HPDE6-E6E7 (cell line): ENCODE measurements around the gene TDRKH.

ENCODE experiments used
- DNase-seq: peaks from one replicate; pipeline ENCODE4 v3.0.0; 2011; ENCODE audit warnings: missing footprints; ENCODE audit errors: extremely low spot score

TDRKH gene

GRCh38 chr1:151790071-151790939, at the start of gene TDRKH:
Gene TDRKH, minus strand, starts transcription at chr1:151790500. Its CDS starts 7,478 bp downstream, at chr1:151783022.
- peak; percentile 100 for DNase-seq

GRCh38 chr1:151839457-151840403, 49.4 kb upstream of the TDRKH start, which contains the start of gene C2CD4D:
Gene C2CD4D, minus strand, starts transcription at chr1:151839820. Its CDS starts 831 bp downstream, at chr1:151838989.
- peak; percentile 77 for DNase-seq

GRCh38 chr1:151839082-151839412, 48.7 kb upstream of the TDRKH start:
- no peak for DNase-seq

- no peak for DNase-seq
These were observed 48.2 kb upstream of the TDRKH start for GRCh38 chr1:151838222-151839081.

- no peak for DNase-seq
These were observed 47.6 kb upstream of the TDRKH start for GRCh38 chr1:151837884-151838221.

GRCh38 chr1:151837197-151837596, 46.9 kb upstream of the TDRKH start:
- no peak for DNase-seq

GRCh38 chr1:151835596-151835995, 45.3 kb upstream of the TDRKH start:
- no peak for DNase-seq

- no peak for DNase-seq
These were observed 43.9 kb upstream of the TDRKH start for GRCh38 chr1:151834239-151834638.

GRCh38 chr1:151833172-151833900, 43.0 kb upstream of the TDRKH start:
- no peak for DNase-seq

- no peak for DNase-seq
These were observed 42.1 kb upstream of the TDRKH start for GRCh38 chr1:151832318-151832980.

GRCh38 chr1:151831605-151832004, 41.3 kb upstream of the TDRKH start, which contains the start of gene RORC:
Gene RORC, minus strand, starts transcription at chr1:151831802. Its CDS starts 38 bp downstream, at chr1:151831764.
- DNase-seq: no peak

GRCh38 chr1:151831256-151831591, 40.9 kb upstream of the TDRKH start:
- no peak for DNase-seq

GRCh38 chr1:151830055-151830454, 39.8 kb upstream of the TDRKH start:
- DNase-seq: no peak

GRCh38 chr1:151829352-151830046, 39.2 kb upstream of the TDRKH start:
- no peak for DNase-seq

- DNase-seq: peak; percentile 51
These were observed 38.6 kb upstream of the TDRKH start for GRCh38 chr1:151828921-151829320.

- no peak for DNase-seq
These were observed 37.6 kb upstream of the TDRKH start for GRCh38 chr1:151827853-151828252.

GRCh38 chr1:151825751-151826660, 35.7 kb upstream of the TDRKH start:
- DNase-seq: no peak

GRCh38 chr1:151825204-151825603, 34.9 kb upstream of the TDRKH start:
- no peak for DNase-seq

GRCh38 chr1:151823175-151823574, 32.9 kb upstream of the TDRKH start:
- no peak for DNase-seq
